Endothelial cell of umbilical vein (primary cell): ENCODE measurements around the gene JMJD8. TPM values are rescaled to one million over a fixed set of nuclear protein-coding genes. Genes with fewer than 3 reads are reported as not detected.

Source experiments
- BruUV-seq: library from RNA; stranded (reverse); fragments of 400-500 nt; replicated peaks from 2 replicates; lab custom pipeline; 2021; lab: Mats Ljungman, UMichigan
- CTCF ChIA-PET: fragments of 300-600, 350-600 bp; sonication (Branson Sonifier 250); formaldehyde crosslinking; loops from one replicate; lab custom pipeline; 2021; ENCODE audit warnings: antibody characterized with exemption, inconsistent platforms; lab: Charles Lee
- POLR2A ChIA-PET: fragments of 300-600, 350-600 bp; sonication (Branson Sonifier 250); formaldehyde crosslinking; loops from one replicate; lab custom pipeline; 2021; ENCODE audit warnings: antibody characterized with exemption, inconsistent platforms; lab: Charles Lee
- DNase-seq: peaks from one replicate; pipeline ENCODE4 v3.0.0-alpha.2; 2011; ENCODE audit warnings: low read depth, low spot score
- FAIRE-seq: peaks from 2 replicates; lab custom pipeline; 2011; peaks lifted over from hg19 to GRCh38; lab: Jason Lieb, UNC
- H2AFZ ChIP-seq: 2 replicates; pipeline ENCODE4 v1.6.0; 2012; ENCODE audit warnings: low read depth, low read length, control low read depth, inconsistent platforms
- H3K27ac ChIP-seq: 2 replicates; pipeline ENCODE4 v1.5.1; 2011; ENCODE audit warnings: low read depth, mild to moderate bottlenecking, control low read depth, low read length, moderate library complexity; ENCODE audit not compliant: insufficient read depth
- H3K27me3 ChIP-seq, 2 experiments: 2 replicates each; pipeline versions ENCODE4 v1.6.0 to v1.6.1; 2011; ENCODE audit warnings: low read length in 2 of 2, mixed read lengths in 1 of 2; ENCODE audit not compliant: control insufficient read depth in 2 of 2, insufficient read depth in 2 of 2
- H3K36me3 ChIP-seq, 2 experiments: 2 replicates in 1 of 2; 3 replicates in 1 of 2; pipeline ENCODE4 v1.5.1; 2011; ENCODE audit warnings: low read length in 2 of 2, mild to moderate bottlenecking in 1 of 2, moderate library complexity in 1 of 2; ENCODE audit not compliant: control insufficient read depth in 2 of 2, insufficient read depth in 2 of 2; ENCODE audit errors: extremely low read depth in 1 of 2
- H3K4me1 ChIP-seq: 3 replicates; pipeline ENCODE4 v1.5.1; 2011; ENCODE audit warnings: mild to moderate bottlenecking, low read length; ENCODE audit not compliant: control insufficient read depth, insufficient read depth; ENCODE audit errors: extremely low read depth
- H3K4me2 ChIP-seq: 2 replicates; pipeline ENCODE4 v1.6.1; 2011; ENCODE audit warnings: low read length, control low read depth, mixed read lengths; ENCODE audit not compliant: insufficient read depth
- H3K4me3 ChIP-seq, 3 experiments: fragments of 200-600 bp in 1 of 3; sonication (generic), shearing (Covaris generic) in 1 of 3; replicated peaks in 1 of 3; 2 replicates each; pipeline ENCODE4 v1.5.1; 2011 to 2016; ENCODE audit warnings: control low read depth in 3 of 3, low read length in 3 of 3, mild to moderate bottlenecking in 2 of 3, inconsistent platforms in 1 of 3, low read depth in 1 of 3, moderate library complexity in 1 of 3; ENCODE audit not compliant: insufficient read depth in 1 of 3
- H3K79me2 ChIP-seq: 2 replicates; pipeline ENCODE4 v1.6.0; 2012; ENCODE audit warnings: low read length, inconsistent platforms; ENCODE audit not compliant: control insufficient read depth, insufficient read depth
- H3K9ac ChIP-seq: replicated peaks from 2 replicates; pipeline ENCODE3; 2011; ENCODE audit warnings: low read length, control low read depth; ENCODE audit not compliant: insufficient read depth; ENCODE audit errors: extremely low read depth
- H3K9me1 ChIP-seq: replicated peaks from 3 replicates; pipeline ENCODE4 v1.6.0; 2011; ENCODE audit warnings: mild to moderate bottlenecking, low read length; ENCODE audit not compliant: control insufficient read depth, insufficient read depth; ENCODE audit errors: extremely low read depth
- H3K9me3 ChIP-seq: replicated peaks from 2 replicates; pipeline ENCODE4 v1.5.1; 2012; ENCODE audit warnings: low read length, inconsistent platforms; ENCODE audit not compliant: control insufficient read depth, insufficient read depth
- H4K20me1 ChIP-seq: replicated peaks from 2 replicates; pipeline ENCODE3; 2011; ENCODE audit warnings: mild to moderate bottlenecking, low read length; ENCODE audit not compliant: control insufficient read depth, insufficient read depth; ENCODE audit errors: extremely low read depth
- CTCF ChIP-seq, 2 donors: IDR thresholded peaks; 1 replicate in 1 of 2; 2 replicates in 1 of 2; pipeline ENCODE4 v1.5.1; 2011; ENCODE audit warnings: low read length in 2 of 2, mild to moderate bottlenecking in 2 of 2, moderate library complexity in 2 of 2, control low read depth in 1 of 2, inconsistent platforms in 1 of 2, low read depth in 1 of 2; ENCODE audit not compliant: insufficient read depth in 1 of 2; ENCODE audit errors: extremely low read depth in 1 of 2
- EZH2 ChIP-seq: IDR thresholded peaks from 2 replicates; pipeline ENCODE4 v1.6.1; 2012; ENCODE audit warnings: borderline replicate concordance, low read depth, mild to moderate bottlenecking, moderate library complexity, low read length, inconsistent platforms; ENCODE audit not compliant: severe bottlenecking
- FOS ChIP-seq: IDR thresholded peaks from 2 replicates; pipeline ENCODE4 v1.6.1; 2011; ENCODE audit warnings: mild to moderate bottlenecking, low read length, moderate library complexity, borderline replicate concordance; ENCODE audit not compliant: insufficient read depth
- GATA2 ChIP-seq: IDR thresholded peaks from 2 replicates; pipeline ENCODE4 v1.7.0; 2011; ENCODE audit warnings: low read depth, mild to moderate bottlenecking, moderate library complexity, mixed read lengths, low read length; ENCODE audit not compliant: insufficient read length, insufficient read depth
- JUN ChIP-seq: IDR thresholded peaks from 2 replicates; pipeline ENCODE4 v1.6.1; 2011; ENCODE audit warnings: borderline replicate concordance, low read depth; ENCODE audit not compliant: insufficient read length, insufficient read depth
- MAX ChIP-seq: IDR thresholded peaks from 2 replicates; pipeline ENCODE4 v1.6.1; 2011; ENCODE audit not compliant: insufficient read depth, insufficient read length
- MYC ChIP-seq: IDR thresholded peaks from one replicate; pipeline ENCODE4 v1.6.1; 2011; ENCODE audit warnings: mild to moderate bottlenecking, low read depth, low read length
- POLR2A ChIP-seq: IDR thresholded peaks from 2 replicates; pipeline ENCODE4 v1.6.1; 2012; ENCODE audit warnings: low read depth, mild to moderate bottlenecking, control low read depth, low read length
- POLR2AphosphoS5 ChIP-seq: IDR thresholded peaks from 2 replicates; pipeline ENCODE4 v1.6.1; 2012; ENCODE audit warnings: low read depth, mild to moderate bottlenecking, control low read depth, low read length, moderate library complexity; ENCODE audit not compliant: insufficient read depth
- dilution Hi-C: fragments of 300-500 bp; cut with MboI; formaldehyde crosslinking; loops from one replicate; pipeline ENCODE4 v1.15.0; 2019; ENCODE audit warnings: low sequenced_read_pairs; ENCODE audit not compliant: extremely low pct_ligation_motif_present
- intact Hi-C: fragments of 100-400 bp; cut with micrococcal nuclease; formaldehyde crosslinking; loops from one replicate; pipeline ENCODE4 v1.10.0; 2022
- polyA plus RNA-seq, 4 experiments: library from polyadenylated mRNA; depleted of rRNA in 3 of 4; stranded (reverse) in 3 of 4; unstranded in 1 of 4; fragments of >200 nt; gene quantifications; 2 replicates each; pipeline versions ENCODE4 v1.2.1 to v1.2.3, GENCODE V29; 2011 to 2012; ENCODE audit warnings: missing spikeins in 1 of 4
- total RNA-seq: library from RNA; stranded (reverse); gene quantifications from 2 replicates; pipeline ENCODE4 v1.2.3, GENCODE V29; 2021

The JMJD8 gene
- total and polyA plus RNA-seq, 2 donors (not counting 3 experiments of a cell fraction or from before 2014, with no cell fraction given) = 55.1 to 102 TPM

- ChIA-PET POLR2A (no interaction called here), CTCF (interaction anchor here (0.9 to 1.9 kb wide), 3 partner anchors 10 to 19 kb away, joined by 3 to 5 read pairs (median 5); partner anchors contain the start of gene ANTKMT)
- no peak for TF ChIP-seq CTCF (IDR thresholded peaks at IDR 0.05; ENCODE audit: extremely low read depth in 1 of 2, insufficient read depth in 1 of 2, low read depth in 1 of 2, low read length in 2 of 2)
- TF ChIP-seq GATA2 = no peak
- TF ChIP-seq POLR2A = no peak
- no peak for TF ChIP-seq JUN
- TF ChIP-seq MYC = no peak
- TF ChIP-seq EZH2 = no peak
- no peak for TF ChIP-seq FOS
- no peak for TF ChIP-seq MAX
- no peak for TF ChIP-seq POLR2AphosphoS5
- no TSS peak for BruUV-seq
- DNase-seq (no peak), FAIRE-seq (no peak)
- Histone ChIP-seq H3K4me1 (peaks cover 13% of the 10 kb centered on the region), H3K9ac (no peak overlapping the region), H3K79me2 (no peaks in the 10 kb centered on the region), H2AFZ (no peak overlapping the region), H3K27me3 (no peaks in the 10 kb centered on the region), H3K4me2 (no peak overlapping the region), H4K20me1 (no peaks in the 10 kb centered on the region), H3K9me3 (no peaks in the 10 kb centered on the region), H3K36me3 (peaks cover 4 to 24% of the 10 kb centered on the region in 2 experiments), H3K9me1 (no peaks in the 10 kb centered on the region), H3K27ac (no peak overlapping the region), H3K4me3 (no peak overlapping the region)
- intact Hi-C loops = no loop called here
- dilution Hi-C loops = no loop called here
These were observed 46.8 kb upstream of the JMJD8 start for GRCh38 chr16:730666-731509.
